ENCODE measurements around the gene MTNR1A.

DNA sequence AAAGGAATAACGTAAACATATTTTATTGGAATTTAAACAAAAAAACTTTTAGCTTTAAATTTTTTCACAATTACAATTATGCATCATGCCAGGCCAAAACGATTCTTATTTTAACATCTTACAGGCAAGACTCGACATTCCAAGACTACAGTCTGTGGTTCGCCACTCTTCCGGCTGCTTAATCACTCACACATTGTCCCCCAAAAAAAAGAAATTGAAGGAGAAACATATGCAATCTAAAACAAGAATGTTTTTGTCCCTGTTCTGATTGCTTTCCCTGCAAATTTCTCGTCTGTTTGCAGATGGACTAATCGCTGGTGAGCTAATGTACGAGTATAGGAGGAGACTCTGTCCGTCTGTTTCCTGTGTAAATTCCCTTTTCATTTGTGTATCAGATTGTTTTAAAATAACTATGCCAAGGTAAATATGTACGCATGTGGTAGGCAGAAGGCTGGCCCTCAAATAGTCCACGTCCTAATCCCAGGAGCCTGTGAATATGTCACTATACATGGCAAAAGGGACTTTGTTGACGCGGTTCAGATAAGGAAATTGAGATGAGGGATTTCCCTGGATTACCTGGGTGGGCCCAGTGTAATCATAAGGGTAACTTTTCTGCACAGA, 37.7 kb upstream of the MTNR1A start:
- TF ChIP-seq, protein P1, sequence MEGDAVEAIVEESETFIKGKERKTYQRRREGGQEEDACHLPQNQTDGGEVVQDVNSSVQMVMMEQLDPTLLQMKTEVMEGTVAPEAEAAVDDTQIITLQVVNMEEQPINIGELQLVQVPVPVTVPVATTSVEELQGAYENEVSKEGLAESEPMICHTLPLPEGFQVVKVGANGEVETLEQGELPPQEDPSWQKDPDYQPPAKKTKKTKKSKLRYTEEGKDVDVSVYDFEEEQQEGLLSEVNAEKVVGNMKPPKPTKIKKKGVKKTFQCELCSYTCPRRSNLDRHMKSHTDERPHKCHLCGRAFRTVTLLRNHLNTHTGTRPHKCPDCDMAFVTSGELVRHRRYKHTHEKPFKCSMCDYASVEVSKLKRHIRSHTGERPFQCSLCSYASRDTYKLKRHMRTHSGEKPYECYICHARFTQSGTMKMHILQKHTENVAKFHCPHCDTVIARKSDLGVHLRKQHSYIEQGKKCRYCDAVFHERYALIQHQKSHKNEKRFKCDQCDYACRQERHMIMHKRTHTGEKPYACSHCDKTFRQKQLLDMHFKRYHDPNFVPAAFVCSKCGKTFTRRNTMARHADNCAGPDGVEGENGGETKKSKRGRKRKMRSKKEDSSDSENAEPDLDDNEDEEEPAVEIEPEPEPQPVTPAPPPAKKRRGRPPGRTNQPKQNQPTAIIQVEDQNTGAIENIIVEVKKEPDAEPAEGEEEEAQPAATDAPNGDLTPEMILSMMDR (IDR thresholded peaks at IDR 0.05; ENCODE audit: low read depth, low read length, poor library complexity, severe bottlenecking), result no peak
- TF ChIP-seq EZH2phosphoT487 (IDR thresholded peaks at IDR 0.05; ENCODE audit: borderline replicate concordance, low read length), result no peak
